DND-41 (cell line): ENCODE measurements around the gene CDK3.
A peak's percentile ranks its signal among the peaks of the same experiment; 100 is the strongest.

Source experiments
- ATAC-seq: fragments of 200-7000 bp; cut with Tn5 transposase; 3 replicates; pipeline ENCODE4 v1.9.1; 2021; ENCODE audit warnings: low read depth; ENCODE audit not compliant: insufficient read depth
- DNase-seq: peaks from one replicate; pipeline ENCODE4 v3.0.0-alpha.2; 2020
- H2AFZ ChIP-seq: 2 replicates; pipeline ENCODE4 v1.6.0; 2012; ENCODE audit warnings: low read depth, low read length
- H3K27ac ChIP-seq: 2 replicates; pipeline ENCODE4 v1.5.1; 2012; ENCODE audit warnings: low read length, inconsistent platforms
- H3K27me3 ChIP-seq: fragments of 200-600 bp; sonication (generic); 2 replicates; pipeline ENCODE4 v1.6.0; 2012; ENCODE audit warnings: low read length, mild to moderate bottlenecking, inconsistent platforms; ENCODE audit not compliant: insufficient read depth, poor library complexity
- H3K36me3 ChIP-seq: 2 replicates; pipeline ENCODE4 v1.5.1; 2012; ENCODE audit warnings: low read length, inconsistent platforms; ENCODE audit not compliant: insufficient read depth
- H3K4me1 ChIP-seq: 2 replicates; pipeline ENCODE4 v1.5.1; 2012; ENCODE audit warnings: mild to moderate bottlenecking, low read length; ENCODE audit not compliant: insufficient read depth
- H3K4me2 ChIP-seq: 2 replicates; pipeline ENCODE4 v1.6.0; 2012; ENCODE audit warnings: mild to moderate bottlenecking, moderate library complexity, low read length, inconsistent platforms; ENCODE audit not compliant: insufficient read depth
- H3K4me3 ChIP-seq, 2 experiments: fragments of 200-600 bp in 1 of 2; shearing (Covaris generic) in 1 of 2; 2 replicates each; pipeline ENCODE4 v1.5.1; 2012 to 2016; ENCODE audit warnings: inconsistent platforms in 2 of 2, low read length in 2 of 2, mild to moderate bottlenecking in 2 of 2, low read depth in 1 of 2, moderate library complexity in 1 of 2
- H3K79me2 ChIP-seq: 2 replicates; pipeline ENCODE4 v1.6.0; 2012; ENCODE audit warnings: low read length, inconsistent platforms; ENCODE audit not compliant: insufficient read depth
- H3K9ac ChIP-seq: 2 replicates; pipeline ENCODE4 v1.6.0; 2012; ENCODE audit warnings: low read depth, mild to moderate bottlenecking, inconsistent platforms, low read length, moderate library complexity
- H3K9me3 ChIP-seq: 2 replicates; pipeline ENCODE4 v1.5.1; 2012; ENCODE audit warnings: low read length, moderate library complexity, mild to moderate bottlenecking, inconsistent platforms; ENCODE audit not compliant: insufficient read depth, severe bottlenecking
- H4K20me1 ChIP-seq: 2 replicates; pipeline ENCODE4 v1.6.0; 2012; ENCODE audit warnings: low read length; ENCODE audit not compliant: insufficient read depth
- EZH2 ChIP-seq: IDR thresholded peaks from 3 replicates; pipeline ENCODE4 v1.6.1; 2012; ENCODE audit warnings: borderline replicate concordance, low read depth, mild to moderate bottlenecking, moderate library complexity, low read length, inconsistent platforms; ENCODE audit not compliant: severe bottlenecking
- TF ChIP-seq, protein P1 (sequence below): IDR thresholded peaks from 2 replicates; pipeline ENCODE4 v1.5.1; 2012; ENCODE audit warnings: borderline replicate concordance, low read length, moderate library complexity, mild to moderate bottlenecking; ENCODE audit not compliant: poor library complexity, severe bottlenecking; ENCODE audit errors: extremely low read depth

Gene CDK3

DNA sequence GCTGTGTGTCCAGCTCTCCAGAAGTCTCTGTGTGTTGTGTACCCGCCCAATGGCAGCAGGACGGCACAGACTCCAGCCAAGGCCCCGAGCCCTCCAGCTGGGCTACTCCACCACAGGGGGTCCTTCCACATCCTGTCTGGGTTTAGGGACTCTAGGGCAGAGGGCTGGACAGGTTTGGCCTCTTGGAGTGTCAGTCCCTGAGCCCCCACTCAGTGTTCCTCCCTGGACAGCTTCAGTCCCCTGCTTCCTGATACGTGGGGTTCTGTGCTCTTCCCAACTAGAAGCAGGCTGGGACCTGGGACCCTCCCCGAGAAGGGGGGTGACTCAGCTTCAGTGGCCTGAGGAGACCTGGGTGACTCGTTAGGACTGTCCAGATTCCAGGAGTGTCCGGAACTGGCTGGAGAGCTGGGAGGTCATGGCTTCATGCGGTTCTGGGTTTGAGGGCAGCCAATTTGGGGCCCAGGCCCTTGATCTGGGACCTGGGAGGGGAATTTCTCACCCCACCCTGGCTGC, 4.2 kb downstream of the CDK3 start:
- H3K9me3 ChIP-seq, result no peaks in the 10 kb centered on the region
- H4K20me1 ChIP-seq, result no peaks in the 10 kb centered on the region
- no peak for DNase-seq
- no peaks in the 10 kb centered on the region for H3K79me2 ChIP-seq
- H3K4me3 ChIP-seq, result no peak overlapping the region
- no peak overlapping the region for H3K4me2 ChIP-seq
- TF ChIP-seq, protein P1, sequence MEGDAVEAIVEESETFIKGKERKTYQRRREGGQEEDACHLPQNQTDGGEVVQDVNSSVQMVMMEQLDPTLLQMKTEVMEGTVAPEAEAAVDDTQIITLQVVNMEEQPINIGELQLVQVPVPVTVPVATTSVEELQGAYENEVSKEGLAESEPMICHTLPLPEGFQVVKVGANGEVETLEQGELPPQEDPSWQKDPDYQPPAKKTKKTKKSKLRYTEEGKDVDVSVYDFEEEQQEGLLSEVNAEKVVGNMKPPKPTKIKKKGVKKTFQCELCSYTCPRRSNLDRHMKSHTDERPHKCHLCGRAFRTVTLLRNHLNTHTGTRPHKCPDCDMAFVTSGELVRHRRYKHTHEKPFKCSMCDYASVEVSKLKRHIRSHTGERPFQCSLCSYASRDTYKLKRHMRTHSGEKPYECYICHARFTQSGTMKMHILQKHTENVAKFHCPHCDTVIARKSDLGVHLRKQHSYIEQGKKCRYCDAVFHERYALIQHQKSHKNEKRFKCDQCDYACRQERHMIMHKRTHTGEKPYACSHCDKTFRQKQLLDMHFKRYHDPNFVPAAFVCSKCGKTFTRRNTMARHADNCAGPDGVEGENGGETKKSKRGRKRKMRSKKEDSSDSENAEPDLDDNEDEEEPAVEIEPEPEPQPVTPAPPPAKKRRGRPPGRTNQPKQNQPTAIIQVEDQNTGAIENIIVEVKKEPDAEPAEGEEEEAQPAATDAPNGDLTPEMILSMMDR, result no peak
- TF ChIP-seq EZH2, result no peak
- H3K27me3 ChIP-seq, result no peaks in the 10 kb centered on the region
- 0 out of 2 replicates have a peak, but pooled peaks cover 4% of the 10 kb centered on the region for H3K36me3 ChIP-seq
- no peak for ATAC-seq
- no peaks in the 10 kb centered on the region for H3K4me1 ChIP-seq
- no peak overlapping the region for H2AFZ ChIP-seq
- H3K27ac ChIP-seq, result no peak overlapping the region
- H3K9ac ChIP-seq, result no peak overlapping the region

DNA sequence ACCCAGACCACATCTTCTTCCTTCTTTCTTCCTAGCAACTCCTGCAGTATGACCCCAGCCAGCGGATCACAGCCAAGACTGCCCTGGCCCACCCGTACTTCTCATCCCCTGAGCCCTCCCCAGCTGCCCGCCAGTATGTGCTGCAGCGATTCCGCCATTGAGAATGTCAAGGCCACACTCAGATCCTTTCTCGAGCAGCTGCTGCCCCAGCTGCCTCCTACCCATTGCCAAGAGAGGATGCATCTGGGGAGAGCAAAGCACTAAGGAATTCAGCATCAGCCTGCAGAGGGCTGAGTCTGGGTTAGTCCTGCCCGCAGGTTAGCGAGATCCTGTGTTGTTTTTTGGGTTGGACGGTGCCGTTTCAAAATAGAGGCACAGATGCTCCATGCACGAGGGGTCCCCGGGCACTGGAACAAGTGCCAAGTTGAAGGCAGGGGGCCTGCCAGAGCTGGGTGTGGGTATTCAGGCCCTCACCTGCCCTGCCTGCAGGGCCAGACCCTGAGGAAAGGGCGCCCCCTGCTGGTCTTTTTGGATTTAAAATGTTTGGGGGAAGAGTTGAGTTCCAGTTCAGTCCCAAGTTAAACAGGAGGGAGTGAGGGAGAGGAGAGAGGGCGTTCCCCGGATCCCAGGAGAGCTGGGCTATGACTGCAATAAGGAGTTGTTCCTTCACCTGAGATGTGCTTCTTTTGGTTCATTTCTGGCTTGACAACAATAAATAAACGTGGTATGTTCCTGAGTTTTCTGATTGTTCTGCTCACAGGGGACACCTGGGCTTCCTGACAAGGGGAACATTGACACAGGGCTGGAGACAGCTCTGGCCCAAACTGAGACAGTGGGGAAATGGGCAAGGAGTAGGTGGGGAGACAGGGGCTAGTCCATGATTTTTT, 4.9 kb downstream of the CDK3 start:
- Histone ChIP-seq H3K79me2 (no peaks in the 10 kb centered on the region), H4K20me1 (no peaks in the 10 kb centered on the region), H3K27me3 (no peaks in the 10 kb centered on the region), H3K4me3 (no peak overlapping the region), H3K9ac (no peak overlapping the region), H3K9me3 (no peaks in the 10 kb centered on the region), H2AFZ (no peak overlapping the region), H3K4me1 (no peaks in the 10 kb centered on the region), H3K27ac (peak overlapping the region; percentile 35; the same call in 1 of the 2 replicates), H3K4me2 (no peak overlapping the region), H3K36me3 (0 out of 2 replicates have a peak, but pooled peaks cover 4% of the 10 kb centered on the region)
- ATAC-seq, result peak; percentile 83
- TF ChIP-seq EZH2, result no peak
- TF ChIP-seq, protein P1, result peak; percentile 80
- peak; percentile 82 for DNase-seq

DNA sequence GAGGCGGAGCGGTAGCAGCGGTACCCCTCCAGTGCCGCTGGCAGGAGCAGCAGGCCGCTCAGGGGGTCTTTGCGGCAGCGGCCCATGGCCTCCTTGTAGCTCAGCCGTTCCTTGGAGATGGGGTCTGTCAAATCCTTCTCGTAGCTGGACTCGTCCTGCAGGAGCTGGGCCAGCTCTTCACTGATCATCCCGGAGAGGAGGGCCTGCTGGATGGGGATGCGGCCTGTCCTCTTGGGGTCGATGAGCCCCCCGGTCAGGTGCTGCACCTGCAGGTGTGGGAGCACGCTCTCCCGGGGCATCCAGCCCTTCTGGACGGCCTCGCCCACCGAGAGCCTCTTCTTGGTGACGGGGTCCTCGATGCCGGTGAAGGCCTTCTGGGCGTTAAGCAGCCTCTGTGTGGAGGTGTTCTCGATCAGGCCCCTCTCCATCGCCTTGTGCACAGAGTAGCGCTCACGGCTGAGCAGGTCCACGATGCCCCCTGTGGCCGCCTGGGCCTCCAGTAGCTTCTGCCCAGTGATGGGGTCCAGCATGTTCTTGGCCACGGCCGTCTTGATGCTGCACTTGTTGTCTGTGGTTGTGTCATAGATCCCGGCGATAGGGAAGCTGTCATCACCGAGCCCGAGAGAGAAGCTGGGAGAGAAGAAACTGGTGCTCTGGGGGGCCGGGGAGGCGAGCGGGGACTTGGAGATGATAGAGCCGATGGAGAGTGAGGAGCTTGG, 6.6 kb downstream of the CDK3 start:
- Histone ChIP-seq H3K36me3 (0 out of 2 replicates have a peak, but pooled peaks cover under 1% of the 10 kb centered on the region), H3K4me2 (no peak overlapping the region), H3K27ac (no peak overlapping the region), H2AFZ (no peak overlapping the region), H3K9ac (no peak overlapping the region), H3K79me2 (no peaks in the 10 kb centered on the region), H3K27me3 (no peaks in the 10 kb centered on the region), H4K20me1 (no peaks in the 10 kb centered on the region), H3K9me3 (no peaks in the 10 kb centered on the region), H3K4me1 (no peaks in the 10 kb centered on the region), H3K4me3 (no peak overlapping the region)
- no peak for DNase-seq
- no peak for ATAC-seq
- TF ChIP-seq, protein P1, result no peak
- no peak for TF ChIP-seq EZH2
